HG02938 (cell line): Measurements from ENCODE around the gene WNT7B.

ENCODE experiments used
- ATAC-seq: cut with Tn5 transposase; IDR thresholded peaks from one replicate; pipeline ENCODE4 v1.9.1; 2021; ENCODE audit warnings: mild to moderate bottlenecking, moderate library complexity; ENCODE audit not compliant: unreplicated experiment

Gene WNT7B

DNA sequence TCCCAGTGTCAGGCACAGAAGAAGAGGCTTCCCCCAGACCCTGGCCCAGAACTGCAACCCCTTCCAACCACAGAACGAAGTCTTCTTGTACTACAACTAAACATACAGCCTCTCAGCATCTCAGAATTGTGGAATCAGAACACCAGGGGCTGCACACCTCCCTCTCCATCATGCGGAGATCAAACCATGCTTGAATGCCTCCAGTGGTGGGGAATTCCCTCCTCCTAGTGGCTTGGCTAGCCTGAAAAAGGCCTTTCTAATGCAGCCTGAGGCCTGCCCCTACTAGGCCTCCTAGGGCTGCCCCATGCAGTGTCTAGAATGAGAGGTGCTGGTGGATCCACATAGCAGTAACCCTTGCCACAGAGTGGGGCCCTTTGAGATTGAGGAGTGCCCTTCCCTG is 62.7 kb downstream of the WNT7B start:
- no peak for ATAC-seq

DNA sequence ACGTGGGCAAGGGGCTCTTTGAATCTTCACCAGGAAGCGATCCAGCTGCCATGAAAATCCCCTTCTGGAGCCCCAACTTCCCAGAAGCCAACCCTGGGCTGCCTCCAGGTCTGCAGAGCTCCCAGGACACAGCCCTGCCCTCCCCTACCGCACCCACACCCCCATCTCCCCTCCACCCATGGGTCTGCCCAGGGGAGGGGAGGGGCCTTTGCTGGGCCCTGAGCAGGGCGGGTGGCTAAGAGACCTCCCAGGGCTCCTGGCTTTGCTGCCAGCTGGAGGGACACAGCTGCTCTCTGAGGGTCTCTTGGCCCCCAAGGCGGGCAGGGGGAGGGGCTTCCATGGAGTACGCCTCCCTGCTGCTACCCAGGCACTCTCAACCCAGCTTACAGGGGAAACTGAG is 64.1 kb downstream of the WNT7B start:
- ATAC-seq: no peak

DNA sequence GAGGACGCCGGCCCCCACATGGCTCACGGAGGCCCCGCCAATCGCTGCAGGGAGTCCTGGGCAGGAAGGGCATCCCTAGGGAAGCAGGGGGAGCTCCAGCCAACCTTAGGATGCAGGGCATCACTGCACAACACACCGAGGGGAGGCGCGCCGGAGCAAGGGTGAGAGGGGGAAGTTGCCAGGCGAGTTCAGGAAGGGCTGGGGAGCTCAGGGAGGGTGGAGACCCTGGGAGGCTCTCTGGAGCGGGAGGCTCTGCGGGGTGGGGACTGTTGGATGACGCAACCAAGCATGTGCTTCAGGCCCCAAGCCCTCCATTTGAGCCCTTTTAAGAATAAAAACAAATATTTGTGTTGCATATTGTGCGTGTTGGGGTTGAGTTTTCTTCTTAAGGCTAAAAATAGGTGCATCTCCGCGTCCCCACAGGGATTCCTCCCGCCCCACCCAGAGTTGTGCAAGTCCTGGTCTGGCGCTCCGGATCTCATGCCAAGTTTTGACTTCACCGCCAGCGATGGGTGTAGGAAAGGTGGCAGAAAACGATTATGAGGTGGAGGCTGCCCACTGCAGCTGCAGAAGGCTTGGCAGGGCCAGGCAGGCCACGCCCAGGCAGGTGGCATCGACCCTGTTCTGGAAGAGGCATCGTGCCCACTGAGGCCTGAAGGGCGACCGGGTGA is 65.2 kb downstream of the WNT7B start:
- ATAC-seq: no peak

DNA sequence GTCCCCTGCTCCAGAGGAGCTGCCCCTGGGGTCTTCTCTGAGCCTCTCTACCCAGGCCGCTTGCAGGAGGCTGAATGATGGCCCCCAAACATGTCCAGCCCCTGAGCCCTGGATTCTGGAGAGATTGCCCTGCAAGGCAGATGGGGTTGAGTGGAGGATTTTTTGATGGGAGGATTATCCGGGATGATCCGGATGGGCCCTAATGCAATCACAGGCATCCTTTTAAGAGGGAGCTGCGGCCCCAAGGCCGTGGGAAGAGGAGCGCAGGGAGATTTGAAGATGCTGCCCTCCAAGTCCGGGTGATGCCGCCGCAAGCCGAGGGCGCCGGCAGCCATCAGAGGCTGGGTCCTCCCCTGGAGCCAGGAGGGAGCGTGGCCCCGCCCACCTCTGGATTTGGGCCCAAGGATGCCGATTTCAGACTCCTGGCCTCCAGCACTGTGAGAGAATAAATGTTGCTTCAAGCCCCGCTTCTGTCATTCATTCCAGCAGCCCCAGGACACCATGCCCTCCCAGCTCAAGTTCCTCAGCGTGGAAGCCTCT is 66.0 kb downstream of the WNT7B start:
- ATAC-seq: no peak

DNA sequence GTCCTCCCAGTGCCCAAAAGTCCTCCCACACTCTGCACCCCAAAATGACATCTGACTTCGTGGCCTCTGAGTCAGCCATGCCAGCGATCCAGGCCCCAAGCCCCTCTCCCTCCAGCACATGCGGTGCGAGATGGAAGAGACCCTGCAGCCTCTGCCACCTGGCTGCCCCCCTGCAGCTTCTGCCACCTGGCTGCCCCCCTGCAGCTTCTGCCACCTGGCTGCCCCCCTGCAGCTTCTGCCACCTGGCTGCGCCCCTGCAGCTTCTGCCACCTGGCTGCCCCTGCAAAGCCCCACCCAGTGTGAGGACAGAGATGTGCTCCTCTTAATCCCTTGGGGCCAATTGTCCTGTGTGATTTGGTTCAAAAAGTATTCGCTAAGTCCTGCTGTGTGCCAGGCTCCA is 68.0 kb downstream of the WNT7B start:
- ATAC-seq: no peak

DNA sequence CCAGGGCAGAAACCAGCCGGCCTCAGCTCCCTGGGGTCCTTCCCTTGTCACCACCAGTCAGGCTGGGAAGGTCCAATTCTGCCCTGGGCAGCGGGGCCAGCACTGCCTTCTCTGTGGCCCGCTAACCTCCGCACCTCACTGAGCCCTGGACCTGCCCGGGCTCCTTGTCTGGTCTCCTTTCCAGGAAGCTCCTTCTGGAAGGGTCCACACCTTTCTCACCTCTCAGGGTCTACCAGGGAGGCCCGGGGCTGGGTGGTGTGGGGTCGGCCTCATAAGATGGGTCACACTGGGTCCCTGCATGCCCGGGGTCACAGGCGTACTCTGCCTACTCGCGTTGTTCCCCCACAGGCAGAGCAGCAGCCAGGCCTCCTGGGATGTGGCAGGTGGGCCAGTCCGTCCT is 69.0 kb downstream of the WNT7B start:
- ATAC-seq: no peak

DNA sequence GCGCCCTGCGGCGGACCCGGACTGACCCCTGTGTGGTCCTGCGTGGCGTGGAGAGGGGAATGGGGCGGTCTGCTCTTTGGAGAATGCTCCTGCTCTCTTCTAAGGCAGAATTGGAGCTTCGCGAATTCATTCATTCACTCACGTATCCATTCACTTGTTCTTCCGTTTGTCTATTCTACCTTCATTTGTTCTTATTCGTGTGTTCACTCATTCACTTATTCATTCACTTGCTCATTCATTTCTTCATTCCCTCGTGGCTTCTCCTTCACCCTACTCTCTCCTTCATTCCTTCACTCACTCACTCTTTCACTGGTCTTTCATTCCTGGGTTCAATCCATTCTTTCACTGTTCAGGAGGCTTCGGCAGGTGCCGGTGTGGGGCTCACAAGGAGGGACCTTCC is 69.6 kb downstream of the WNT7B start:
- ATAC-seq: no peak

DNA sequence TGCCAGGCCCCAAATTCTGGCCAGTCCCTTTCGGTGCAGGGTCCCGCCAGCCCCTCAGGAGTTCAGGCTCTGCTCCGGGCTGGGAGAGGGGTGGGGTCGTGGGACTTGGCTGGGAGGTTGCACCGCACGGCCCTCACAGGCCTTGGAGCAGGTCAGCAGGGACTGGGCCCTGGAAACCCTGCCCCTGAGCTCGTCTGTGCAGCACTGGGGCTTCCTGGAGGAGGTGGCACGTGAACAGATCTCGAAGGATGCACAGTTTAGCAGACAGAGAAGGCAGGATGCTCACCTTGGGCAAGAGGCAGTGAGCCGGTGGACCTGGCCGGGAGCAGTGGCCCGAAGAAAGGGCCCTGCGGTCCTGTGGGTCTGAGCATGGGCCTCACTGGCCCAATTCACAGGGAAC is 70.0 kb downstream of the WNT7B start:
- no peak for ATAC-seq

DNA sequence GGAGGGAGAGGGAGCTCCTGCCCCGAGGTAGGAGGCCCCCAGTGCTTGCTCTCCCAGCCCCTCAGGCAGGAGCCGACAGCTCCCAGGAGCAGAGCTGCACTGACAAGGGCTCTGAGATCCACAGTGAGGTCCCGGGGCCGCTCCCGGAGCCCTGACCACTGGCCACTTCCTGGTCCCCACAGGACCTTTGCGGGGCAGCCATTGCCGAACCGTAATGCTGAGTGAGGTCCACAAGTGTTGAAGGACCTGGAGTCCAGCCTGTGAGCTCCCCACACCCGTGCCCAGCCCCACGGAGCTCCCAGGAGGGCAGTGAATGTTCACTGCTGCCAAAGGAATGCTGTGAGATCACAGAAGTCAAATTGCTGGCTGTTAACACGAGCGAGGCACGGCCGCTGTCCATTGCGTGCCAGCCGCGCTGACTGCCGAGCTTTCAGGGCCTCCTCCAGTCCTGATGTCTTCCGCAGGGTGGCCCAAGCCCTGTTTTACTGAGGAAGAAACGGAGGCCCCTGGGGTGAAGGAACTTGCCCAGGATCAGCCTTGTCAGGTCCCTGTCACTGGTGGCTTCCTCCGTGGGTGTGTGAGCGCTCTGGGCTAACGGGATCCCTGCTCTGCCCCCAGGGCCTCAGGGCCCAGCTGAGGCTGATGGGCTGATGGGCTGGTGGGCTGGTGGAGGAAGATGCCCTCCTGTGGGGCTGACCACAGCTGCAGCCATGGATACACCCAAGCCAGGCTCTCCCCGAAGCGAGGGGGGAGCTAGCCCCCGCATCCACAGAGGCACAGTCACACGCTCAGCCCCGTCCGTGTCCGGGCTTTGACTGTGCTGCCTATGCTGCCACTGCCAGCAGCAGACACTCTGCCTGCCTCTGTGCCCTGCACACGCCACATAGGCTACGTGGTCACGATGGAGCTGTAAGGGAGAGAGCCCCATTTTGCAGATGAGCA is 70.8 kb downstream of the WNT7B start:
- no peak for ATAC-seq

DNA sequence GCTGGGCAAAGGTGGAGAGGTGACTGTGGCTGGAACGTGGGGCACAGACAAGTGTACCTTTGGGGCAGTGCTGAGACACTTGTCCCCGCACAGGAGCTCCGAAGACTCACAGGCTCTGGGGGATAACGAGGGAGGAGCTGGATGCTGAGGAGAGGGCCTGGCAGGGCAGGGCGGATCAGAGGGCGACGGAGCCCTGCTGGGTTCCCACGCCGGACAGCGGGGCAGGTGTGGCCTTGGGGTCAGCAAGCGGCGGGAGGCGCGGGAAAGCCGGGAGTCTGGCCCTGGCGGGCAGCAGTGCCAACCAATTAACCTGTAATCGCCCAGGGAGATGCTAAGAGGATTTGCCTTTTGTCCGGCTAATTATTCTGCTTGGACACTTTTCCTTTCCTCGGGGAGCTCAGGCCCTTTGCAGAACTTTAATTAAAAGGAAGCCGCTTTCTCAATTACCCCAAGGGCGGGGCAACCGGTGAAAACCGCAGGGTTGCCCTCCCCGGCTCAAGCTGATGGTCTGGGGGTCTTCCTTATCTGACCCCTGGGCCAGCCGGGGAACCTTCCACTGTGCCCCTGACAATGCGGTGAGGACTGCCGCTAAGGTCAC is 71.5 kb downstream of the WNT7B start:
- ATAC-seq: no peak

DNA sequence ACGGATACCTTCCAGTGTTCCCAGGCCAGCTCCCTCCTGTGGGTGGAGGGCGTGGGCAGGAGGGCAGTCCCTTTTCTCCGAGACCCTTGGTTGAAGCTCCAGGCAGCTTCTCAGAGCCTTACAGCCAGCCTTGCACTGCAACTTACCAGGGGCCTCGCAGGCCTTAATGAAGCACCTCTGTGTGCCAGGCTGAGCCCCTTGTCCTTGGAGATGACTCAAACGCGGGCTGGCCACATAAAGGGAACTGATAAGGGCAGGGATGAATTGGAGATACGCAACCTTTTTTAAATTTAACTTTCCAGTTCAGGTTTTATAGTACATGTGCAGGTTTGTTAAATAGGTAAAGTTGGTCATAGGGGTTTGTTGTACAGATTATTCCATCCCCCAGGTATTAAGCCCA is 72.7 kb downstream of the WNT7B start:
- no peak for ATAC-seq

DNA sequence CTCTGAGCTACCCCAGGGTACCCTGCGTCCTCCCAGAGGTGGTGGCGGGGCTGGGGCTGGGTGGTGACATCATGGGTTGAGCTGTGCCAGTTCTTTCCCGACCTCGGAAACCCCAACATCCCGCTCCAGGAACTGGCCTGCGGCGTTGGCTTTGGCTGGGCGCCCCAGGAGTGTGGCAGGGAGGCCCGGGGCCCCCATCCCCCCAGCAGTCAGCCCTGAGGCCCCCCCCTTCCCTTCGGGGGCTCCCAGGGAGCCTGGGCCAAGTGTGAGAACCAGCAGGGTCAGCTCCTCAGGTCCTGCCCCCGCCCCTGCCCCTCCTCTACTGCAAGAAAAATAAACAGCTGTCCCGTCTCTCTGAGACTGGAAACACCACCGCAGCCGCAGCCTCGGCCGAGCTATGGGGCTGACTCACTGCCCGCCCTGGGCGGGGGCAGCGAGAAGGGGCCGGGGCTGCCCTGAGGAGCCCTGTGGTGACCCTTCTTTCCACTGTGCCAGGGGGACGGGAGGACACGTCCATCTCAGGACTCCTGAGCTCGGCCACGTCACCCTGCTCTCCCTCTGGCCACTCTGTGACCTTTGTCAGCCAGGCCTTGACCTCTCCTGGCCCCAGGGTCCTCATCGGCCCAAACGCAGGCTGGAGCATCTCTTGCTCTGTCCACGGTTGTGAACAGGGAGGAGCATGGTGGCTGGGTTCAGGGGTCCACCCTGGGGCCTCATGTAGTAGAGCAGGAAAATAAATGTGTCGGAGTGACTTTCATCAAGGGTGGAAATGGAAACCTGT is 73.4 kb downstream of the WNT7B start:
- no peak for ATAC-seq

DNA sequence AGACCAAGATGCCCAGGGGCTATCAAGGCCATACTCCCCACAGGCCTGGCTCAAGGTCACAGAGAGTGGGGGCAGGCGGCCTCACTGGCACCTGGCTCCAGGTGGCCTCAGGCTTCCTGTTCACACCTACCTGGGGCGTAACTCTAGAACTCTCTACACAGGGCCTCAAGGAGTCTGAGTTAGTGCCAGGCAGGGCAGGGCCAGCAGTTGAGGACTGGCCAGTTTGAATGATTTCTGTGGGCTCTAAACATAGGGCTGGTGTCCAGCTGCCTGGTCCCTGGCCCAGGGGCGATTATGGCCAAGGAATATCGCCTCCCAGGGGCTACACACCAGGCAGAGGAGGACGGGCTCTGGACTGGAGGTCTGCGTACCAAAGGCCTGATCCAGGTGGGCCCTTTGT is 79.2 kb downstream of the WNT7B start:
- ATAC-seq: no peak

DNA sequence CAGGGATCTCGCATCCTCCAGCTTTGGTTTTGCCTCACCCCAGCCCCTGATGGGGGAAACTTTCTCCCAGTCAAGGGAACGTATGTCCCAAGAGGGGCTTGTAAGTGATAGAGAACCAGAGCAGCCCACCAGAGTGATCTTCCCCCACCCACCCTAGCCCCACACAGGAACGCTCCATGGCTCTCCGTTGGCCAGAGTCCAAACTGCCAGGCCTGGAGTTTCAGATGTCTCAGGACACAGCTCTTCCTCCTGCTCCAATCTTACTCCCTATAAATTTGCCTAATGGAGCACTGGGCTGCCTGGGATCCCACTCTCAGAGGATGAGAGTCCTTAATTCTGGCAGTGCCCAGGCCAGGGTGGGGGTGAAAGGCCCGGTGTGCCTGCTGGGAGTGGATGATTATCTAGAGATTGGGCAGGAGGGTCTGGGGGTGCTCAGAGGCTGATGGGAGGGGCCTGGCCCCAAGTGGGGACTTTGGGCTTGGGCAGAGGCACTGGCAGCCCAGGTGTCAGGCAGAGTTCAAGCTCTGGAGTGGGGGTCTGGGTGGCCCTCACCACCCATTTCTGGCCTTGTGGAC is 79.9 kb downstream of the WNT7B start:
- ATAC-seq: no peak

DNA sequence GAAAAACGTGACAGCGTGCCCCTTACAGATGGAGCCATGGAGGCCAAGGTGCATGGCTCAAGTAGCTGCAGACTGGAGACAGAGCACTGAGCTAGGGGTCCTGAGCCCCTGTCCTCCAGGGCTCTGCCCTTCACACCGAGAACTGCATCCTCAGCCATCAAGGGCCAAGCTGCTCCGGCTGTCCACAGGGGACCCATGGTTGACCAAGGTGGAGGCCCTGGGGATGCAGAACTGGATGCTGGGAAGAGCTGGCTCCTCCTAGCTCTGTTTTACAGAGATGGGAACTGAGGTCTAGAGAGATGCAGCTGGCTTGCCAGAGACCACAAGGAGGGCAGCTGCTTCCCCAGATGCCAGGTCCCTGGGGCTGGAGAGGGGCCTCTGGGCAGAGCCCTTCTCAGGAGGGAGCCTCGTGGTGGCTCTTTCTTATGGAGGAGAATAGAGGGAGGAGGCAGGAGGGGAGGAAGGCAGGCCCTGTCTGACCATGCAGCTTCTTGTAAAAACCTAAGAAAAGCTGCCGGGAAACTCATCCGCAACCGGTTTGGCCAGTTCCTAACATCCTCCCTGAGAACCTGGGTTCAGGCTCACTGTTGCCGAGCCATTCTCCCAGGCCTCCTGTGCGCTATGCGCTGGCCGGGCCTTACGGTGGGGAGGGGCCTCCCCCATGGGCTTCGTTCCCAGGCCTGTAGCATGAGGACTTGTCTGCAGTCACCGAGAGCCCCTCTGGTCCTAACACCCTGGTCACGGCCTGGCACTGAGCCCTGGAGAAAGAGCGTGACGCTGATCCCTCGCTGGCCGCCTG is 80.6 kb downstream of the WNT7B start:
- no peak for ATAC-seq

DNA sequence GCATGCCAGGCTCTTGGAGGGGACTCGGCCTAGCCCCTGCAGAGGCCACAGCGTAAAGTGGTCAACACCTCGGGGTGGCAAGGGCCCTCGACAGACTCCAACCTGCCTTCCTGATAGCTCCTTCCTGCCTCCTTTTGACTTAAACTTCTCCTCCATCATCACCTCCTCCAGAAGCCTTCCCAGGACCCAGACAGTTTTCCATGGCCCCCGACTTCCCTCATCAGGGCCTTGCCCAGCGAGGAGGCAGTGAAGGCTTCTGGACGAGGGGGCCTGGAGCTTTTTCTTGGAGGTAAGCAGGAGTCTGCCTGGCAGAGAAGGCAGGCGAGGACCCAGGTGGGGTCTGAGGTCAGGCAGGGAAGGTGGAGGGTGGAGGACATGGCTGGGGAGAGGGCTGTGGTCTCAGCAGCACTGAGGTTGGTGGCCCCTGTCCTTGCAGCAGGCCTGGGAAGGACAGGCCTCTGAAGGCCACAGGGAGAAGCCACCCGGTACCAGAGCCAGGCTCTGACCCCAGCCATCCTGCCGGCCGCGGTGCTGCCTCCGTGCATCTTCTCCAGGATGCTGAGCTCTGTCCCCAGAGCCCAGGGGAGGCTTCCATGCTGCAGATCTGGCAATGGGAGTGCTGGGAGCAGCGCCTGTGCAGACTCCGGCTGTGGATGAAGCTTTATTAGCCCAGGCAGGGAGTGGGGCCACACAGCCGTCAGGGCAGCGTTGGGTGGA is 81.4 kb downstream of the WNT7B start:
- no peak for ATAC-seq

DNA sequence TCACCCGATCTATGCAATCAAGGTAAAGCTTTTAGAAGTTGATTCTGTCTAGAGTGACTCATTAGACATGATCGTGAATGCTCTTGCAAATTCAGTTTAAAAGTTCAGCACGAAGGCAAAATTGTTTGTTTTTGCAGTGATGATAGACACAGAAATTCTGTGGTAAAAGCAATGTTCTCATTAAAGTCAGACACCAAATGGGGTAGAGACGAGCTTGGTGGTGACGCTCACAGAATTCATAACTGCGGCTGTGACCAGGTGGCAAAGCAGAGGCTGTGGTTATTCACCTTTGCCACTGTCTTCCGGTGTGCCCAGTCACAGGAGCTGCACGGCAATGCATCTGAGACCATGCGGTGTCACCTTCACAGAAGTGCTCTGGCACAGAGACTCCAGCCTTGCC is 83.4 kb downstream of the WNT7B start:
- ATAC-seq: no peak

DNA sequence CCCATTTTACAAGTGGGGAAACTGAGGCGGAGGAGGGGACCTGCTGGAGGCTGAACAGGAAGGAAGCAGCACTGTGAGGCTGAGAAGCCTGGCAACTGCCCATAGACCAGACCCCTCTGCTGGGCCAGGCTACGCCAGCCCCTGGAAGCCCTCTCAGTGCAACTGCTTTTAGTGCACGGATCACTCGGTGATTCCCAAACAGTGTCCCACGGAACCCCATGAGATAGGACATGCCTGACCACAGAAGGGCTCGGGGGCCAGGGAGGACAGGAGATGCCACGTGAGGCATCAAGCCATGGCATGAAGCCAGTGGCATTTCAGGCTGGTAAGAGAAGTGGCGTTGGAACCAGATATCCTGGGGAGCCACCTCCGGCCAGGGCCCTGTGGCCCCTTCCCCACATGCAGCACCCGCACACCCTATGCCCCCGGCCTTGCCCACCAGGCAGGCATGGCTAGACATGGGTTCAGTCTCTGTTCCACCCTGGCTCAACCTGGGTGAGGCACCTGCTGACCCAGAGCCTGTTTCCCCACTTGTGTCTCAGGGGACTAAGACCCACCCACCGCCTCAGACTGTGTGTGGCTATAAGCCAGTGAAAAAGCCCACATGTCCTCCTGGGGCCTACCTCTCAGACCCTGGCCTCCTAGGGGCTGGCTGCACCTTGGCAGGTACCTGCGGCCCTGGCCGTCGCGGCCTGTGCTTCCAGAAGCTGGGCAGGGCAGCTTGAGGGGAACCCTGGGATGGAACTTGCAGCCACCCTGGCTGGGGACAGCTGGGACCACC is 84.1 kb downstream of the WNT7B start:
- no peak for ATAC-seq
